HTERT RPE-1 (cell line): ENCODE data around the gene TAF13.
"Not testable (repeated sequence)": the region's sequence is repeated elsewhere in the genome, so short reads cannot be mapped to it uniquely, and the experiment has no call there.

Source experiments
- in situ Hi-C: fragments of 300-500 bp; cut with MboI; formaldehyde crosslinking; loops from 4 replicates; pipeline ENCODE4 v1.14.3; 2020; ENCODE audit warnings: low sequenced_read_pairs

The TAF13 gene

GRCh38 chr1:109091839-109092193 is 16.0 kb upstream of the TAF13 start:
- in situ Hi-C loops: no loop called here

DNA sequence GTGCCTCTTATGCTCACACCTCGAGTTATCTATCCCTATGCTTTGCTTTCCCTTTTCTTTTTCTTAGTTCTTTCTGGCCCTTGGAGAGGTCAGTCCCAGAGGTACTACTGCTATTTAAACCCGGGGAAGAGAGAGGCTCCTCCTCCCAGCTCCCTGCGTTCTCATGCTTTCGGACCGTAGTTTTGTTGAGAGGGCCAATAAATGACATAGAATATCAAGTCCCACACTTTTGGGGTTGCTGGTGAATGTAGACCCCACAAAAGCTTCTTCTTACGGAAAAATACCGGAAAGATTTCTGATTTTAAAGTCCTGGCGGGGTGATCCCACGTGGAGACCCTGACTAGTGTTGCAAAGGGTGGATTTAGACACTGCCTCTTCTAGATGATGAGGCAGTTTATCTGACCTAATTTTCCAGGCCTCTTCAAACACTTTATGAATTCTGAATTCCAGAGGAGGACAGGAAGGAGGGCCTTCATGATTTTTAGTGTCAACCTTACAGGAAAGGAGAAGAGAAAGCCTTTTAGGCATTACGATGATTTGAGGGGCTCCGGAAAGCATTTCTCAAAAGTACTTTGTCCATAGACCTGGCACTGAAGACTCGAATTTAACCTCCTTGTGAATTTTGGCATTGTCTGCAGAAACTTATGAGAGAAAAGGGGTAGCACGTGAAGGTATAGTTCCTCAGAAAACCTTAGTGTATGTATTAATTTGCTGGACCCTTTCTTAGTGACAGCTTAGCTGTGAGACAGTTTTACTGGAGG is 15.5 kb upstream of the TAF13 start:
- in situ Hi-C loops: no loop called here

- in situ Hi-C loops: no loop called here
Measured at GRCh38 chr1:109090196-109091077, 14.6 kb upstream of the TAF13 start, which contains the start of gene TMEM167B. Gene TMEM167B (plus strand): TSS chr1:109090764. CDS start chr1:109090873, 109 bp downstream.

- in situ Hi-C loops: no loop called here
Measured at GRCh38 chr1:109089242-109090015, 13.6 kb upstream of the TAF13 start.

DNA sequence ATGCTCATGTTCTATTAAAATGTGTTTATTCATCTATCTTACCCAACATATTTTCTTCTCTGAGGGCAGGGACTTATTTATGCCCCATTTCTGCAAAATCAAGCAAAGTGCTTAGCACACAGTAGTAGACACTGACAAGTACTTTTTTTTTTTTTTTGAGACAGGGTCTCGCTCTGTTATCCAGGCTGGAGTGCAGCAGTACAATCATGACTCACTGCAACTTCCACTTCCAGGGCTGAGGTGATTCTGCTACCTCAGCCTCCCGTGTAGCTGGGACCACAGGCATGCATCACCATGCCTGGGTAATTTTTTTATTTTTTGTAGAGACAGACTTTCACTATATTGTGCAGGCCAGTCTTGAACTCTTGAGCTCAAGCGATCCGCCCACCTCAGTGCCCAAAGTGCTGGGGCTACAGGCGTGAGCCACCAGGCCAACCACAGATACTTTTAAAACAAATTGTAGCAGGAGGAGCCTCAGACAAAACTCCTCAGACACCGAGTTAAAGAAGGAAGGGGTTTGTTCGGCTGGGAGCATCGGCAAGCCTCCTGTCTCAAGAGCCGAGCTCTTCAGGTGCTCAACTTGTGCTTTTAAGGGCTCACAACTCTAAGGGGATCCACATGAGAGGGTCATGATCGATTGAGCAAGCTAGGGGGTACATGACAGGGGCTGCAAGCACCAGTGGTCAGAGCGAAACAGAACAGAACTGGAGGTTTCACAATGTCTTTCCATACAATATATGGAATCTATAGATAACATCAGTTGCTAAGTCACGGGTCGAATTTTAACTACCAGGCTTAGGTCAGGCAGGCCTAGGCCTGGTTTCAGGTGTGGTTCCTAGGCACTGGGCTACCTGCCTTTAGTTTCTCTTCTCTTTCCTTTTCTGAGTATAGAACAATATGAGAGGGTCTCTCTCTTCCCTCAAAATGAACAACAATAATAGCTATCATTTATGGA is 9.0 kb upstream of the TAF13 start:
- in situ Hi-C loops: no loop called here

DNA sequence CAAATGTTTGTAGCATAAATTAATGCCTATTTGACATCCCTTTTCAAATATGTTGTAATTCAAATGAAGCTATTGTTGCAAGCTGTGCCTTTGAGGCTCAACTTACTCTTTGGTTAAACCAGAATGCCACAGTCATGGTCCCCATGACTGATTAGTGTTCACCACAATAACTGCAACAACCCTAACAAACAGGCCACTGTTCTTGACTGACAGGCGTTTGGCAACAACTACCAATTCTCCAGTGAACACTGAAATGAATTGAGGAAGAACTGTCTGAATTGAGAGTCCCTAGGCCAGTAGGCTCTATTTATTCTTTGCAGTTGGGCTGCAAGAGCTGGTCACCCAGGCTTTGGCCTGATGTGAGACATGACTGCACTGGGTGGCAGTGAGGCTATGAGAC is 8.1 kb upstream of the TAF13 start:
- in situ Hi-C loops: no loop called here

DNA sequence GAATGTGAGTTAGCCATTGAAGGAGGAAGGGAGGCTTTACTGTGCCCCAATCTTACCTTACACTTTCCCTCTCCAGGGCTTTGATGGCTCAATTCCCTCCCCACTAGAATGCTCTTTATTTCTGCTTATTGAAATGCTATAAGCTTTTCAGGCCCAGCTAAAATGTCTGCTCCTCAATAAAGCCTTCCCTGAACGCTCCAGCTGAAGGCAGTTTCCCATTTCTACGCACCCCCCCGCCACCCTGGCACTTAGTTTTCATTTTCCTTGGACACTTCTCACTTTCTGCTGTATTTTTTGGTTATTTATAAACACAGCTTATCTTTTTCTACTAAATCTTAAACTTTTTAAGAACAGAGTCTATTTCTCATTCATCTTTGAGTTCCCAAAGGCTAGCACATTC is 7.7 kb upstream of the TAF13 start:
- in situ Hi-C loops: no loop called here

GRCh38 chr1:109080441-109081082 is 4.8 kb upstream of the TAF13 start:
- in situ Hi-C loops: no loop called here

- in situ Hi-C loops: no loop called here
Measured at GRCh38 chr1:109079240-109079622, 3.4 kb upstream of the TAF13 start.

DNA sequence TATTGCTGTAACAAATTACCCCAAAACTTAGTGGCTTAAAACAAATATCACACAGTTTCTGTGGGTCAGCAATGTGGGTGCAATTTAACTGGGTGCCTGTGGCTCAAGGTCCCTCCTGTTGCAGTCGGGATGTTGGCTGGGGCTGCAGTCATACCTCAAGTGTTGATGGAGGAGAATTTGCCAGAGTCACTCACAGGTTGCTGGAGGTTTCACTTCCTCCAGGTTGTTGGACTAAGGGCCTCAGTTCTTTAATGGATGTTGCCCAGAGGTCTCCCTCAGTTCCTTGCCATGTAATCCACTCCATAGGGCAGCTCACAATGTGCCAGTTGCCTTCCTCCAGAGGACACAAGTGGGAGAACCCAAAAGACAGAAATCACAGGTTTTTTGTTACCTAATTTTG is 2.5 kb upstream of the TAF13 start:
- in situ Hi-C loops: no loop called here

- in situ Hi-C loops: no loop called here
Measured at GRCh38 chr1:109069294-109069693, 6.5 kb downstream of the TAF13 start.

GRCh38 chr1:109067883-109068282 is 7.9 kb downstream of the TAF13 start:
- in situ Hi-C loops: no loop called here

GRCh38 chr1:109065137-109065536 is 10.7 kb downstream of the TAF13 start:
- in situ Hi-C loops: no loop called here

DNA sequence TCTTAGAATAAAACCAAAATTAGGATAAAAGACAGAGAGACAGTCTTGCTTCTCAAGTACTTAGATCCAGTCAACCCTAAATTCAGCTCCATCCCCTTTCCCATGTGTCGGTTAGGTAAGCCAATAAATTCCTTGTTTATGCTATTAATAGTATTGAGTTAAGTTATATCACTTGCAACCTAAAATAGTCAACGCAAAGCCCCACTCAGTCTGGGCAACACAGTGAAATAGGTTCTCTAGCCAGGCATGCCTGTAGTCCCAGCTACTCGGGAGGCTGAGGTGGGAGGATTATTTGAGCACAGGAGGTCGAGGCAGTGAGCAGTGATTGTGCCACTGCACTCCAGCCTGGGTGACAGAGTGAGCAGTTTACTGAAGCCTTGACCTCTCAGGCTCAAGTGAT is 14.6 kb downstream of the TAF13 start:
- in situ Hi-C loops: no loop called here

DNA sequence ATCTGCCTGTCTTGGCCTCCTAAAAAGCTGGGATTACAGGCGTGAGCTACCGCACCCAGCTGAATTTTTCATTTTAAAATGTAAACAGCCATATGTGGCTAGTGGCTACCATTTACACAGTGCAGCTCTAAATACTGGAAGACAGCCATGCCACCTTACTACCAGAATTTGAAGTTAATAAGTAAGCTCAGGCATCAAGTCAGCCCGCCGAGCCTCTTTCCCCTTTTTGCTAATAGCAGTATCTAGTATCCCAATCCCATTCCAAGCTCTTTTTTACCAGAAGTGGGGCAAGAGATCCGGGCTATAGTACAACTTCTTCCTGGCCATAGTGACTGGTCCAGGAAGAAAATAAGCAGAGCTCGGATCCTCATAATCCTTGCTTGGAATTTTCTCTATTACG is 15.1 kb downstream of the TAF13 start:
- in situ Hi-C loops: no loop called here

DNA sequence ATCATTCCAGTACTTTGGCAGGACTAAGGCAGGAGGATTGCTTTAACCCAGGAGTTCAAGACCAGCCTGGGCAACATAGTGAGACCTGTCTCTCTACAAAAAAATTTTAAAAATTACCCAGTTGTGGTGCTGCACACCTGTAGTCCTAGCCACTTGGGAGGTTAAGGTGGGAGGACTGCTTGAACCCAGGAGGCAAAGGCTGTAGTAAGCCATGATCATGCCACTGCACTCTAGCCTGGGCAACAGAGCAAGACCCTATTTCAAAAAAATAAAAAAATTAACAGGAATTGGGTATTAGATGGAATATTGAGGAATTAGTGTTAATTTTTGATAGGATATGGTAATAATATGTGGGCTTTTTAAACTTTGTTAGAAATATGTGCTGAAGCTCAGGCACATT is 16.8 kb downstream of the TAF13 start:
- in situ Hi-C loops: no loop called here

GRCh38 chr1:109056064-109056463 is 19.7 kb downstream of the TAF13 start:
- in situ Hi-C loops: no loop called here

GRCh38 chr1:109052145-109052544 is 23.7 kb downstream of the TAF13 start:
- in situ Hi-C loops: not testable (repeated sequence)

- in situ Hi-C loops: no loop called here
Measured at GRCh38 chr1:109050228-109050995, 25.4 kb downstream of the TAF13 start.
